Memory B cell (primary cell): Measurements from ENCODE around the gene FKTN.

Experiments used
- ATAC-seq: fragments of 150-1000 bp; cut with Tn5 transposase; 2 replicates; pipeline ENCODE4 v1.10.0; 2021; ENCODE audit warnings: low read depth, mild to moderate bottlenecking, moderate library complexity
- DNase-seq, 2 donors: peaks; one replicate each; pipeline ENCODE4 v3.0.0; 2022; ENCODE audit warnings: low spot score in 2 of 2
- H3K27ac Mint-ChIP-seq: one replicate; pipeline ENCODE4 v1.8.0; 2022; ENCODE audit warnings: mild to moderate bottlenecking, moderate library complexity, mixed read lengths
- H3K27me3 Mint-ChIP-seq: one replicate; pipeline ENCODE4 v1.8.0; 2022; ENCODE audit warnings: mixed read lengths
- H3K36me3 Mint-ChIP-seq: one replicate; pipeline ENCODE4 v1.8.0; 2022; ENCODE audit warnings: mild to moderate bottlenecking, mixed read lengths
- H3K4me1 Mint-ChIP-seq: one replicate; pipeline ENCODE4 v1.8.0; 2022; ENCODE audit warnings: mixed read lengths
- H3K4me3 Mint-ChIP-seq: one replicate; pipeline ENCODE4 v1.8.0; 2022; ENCODE audit warnings: mild to moderate bottlenecking, moderate library complexity, mixed read lengths
- H3K9me3 Mint-ChIP-seq: one replicate; pipeline ENCODE4 v1.8.0; 2022; ENCODE audit warnings: mixed read lengths

FKTN gene

DNA sequence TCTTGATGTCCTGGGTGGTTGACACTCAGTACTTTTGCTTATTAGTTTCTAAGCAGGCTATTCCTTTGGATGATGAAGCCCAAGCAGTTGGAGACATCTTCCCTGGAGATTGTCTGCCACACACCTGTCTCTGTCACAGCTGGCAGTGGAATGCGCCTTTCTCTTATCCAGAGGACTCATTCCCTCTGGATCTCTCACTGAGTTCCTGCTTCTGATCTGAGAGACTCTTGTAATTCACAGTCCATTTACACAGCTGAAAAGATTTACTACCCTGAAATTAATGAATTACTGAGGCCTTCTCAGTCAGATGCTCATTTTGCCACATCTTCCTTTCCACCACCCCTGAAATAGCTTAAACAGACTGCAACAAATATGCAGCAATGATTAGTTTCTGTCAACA lies 120.2 kb downstream of the FKTN start:
- no peak for DNase-seq

DNA sequence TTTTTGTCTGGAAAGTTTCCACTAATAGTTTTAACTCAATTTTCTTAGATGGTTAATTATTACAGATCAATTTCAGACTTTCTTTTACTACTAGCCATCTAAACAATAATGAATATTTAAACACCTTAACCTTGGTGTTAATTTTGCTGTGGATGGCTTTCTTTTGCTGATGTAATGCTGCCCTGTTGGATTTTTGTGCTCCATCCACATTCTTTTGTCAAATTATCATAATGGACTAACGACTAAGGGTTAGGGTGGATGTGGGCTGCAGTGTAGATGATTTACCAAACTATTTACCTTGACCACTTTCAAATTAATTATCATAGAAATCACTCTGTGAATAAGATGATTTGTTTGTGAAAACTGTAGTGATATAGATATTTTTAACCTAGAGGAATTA lies 120.8 kb downstream of the FKTN start:
- ATAC-seq (no peak), DNase-seq (no peak)
- Mint-ChIP-seq H3K4me3 (no peak overlapping the region), H3K9me3 (no peaks in the 10 kb centered on the region), H3K4me1 (peaks cover 4% of the 10 kb centered on the region), H3K27me3 (peaks cover 5% of the 10 kb centered on the region), H3K27ac (no peak overlapping the region), H3K36me3 (peaks cover 1% of the 10 kb centered on the region)

More for the DNA sequence above, 120.2 kb downstream of the FKTN start:
- no peak overlapping the region for H3K4me3 Mint-ChIP-seq
- H3K27me3 Mint-ChIP-seq: peaks cover 5% of the 10 kb centered on the region
- ATAC-seq: no peak
- H3K36me3 Mint-ChIP-seq: no peaks in the 10 kb centered on the region
- H3K4me1 Mint-ChIP-seq: peaks cover 5% of the 10 kb centered on the region
- no peak overlapping the region for H3K27ac Mint-ChIP-seq
- H3K9me3 Mint-ChIP-seq: no peaks in the 10 kb centered on the region

DNA sequence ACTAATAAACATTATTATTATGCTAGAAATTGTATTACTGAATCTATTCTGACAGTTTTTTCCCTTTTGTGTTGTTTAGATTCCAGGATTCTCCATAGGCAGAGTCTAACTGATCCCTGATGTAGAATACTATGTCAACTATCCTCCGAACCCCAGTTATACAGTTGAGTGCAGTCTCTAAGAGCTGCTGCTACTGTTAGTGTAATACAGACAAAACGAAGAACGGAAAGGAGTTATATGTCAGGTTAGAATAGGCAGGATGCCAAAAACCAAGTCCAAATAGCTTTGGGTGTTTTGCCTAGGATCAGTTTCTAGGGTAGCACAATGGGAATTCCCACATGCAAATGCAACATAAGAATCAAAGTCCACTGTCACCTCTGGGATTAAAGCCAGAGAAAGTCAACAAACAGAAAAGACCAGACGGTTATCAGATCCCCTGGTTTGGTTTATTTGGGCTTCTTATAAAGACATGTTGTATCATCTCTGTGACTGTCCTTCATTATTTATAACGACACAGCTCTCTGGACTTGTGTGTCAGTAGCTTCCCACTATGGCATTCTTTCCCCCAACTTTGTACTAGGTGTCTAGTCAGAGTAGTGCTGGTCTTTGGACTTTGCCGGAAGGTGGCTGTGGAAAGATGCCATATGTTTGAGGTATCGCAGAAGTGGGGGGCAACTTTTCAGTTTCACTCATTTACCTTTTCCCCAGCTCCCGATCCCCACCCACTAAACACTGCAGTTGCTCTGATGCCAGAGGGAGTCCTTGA lies 121.5 kb downstream of the FKTN start:
- Mint-ChIP-seq H3K27ac (no peak overlapping the region), H3K4me3 (no peak overlapping the region), H3K27me3 (peaks cover 5% of the 10 kb centered on the region), H3K4me1 (no peaks in the 10 kb centered on the region), H3K36me3 (peaks cover 2% of the 10 kb centered on the region), H3K9me3 (no peaks in the 10 kb centered on the region)
- no peak for DNase-seq
- ATAC-seq: no peak

DNA sequence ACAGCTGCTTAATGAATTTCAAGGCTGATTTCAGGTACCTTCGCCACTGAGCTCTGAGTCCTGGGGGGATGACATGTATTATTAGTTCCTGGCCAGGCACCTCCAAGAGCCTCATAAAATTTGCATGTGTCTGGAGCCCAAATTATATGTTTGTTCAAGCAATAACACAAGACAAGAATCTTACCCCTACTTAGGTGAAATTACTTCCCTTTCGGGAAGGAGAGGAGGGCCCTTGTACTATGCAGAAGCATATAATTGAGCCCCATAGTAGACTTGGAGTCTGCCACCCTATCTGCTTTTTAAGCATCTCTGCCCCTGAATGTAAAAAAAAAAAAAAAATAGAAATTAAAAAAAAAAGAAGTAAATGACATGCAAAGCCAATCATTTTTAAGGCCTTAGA lies 123.4 kb downstream of the FKTN start:
- DNase-seq (no peak), ATAC-seq (no peak)
- H3K4me3 Mint-ChIP-seq: no peak overlapping the region
- no peak overlapping the region for H3K27ac Mint-ChIP-seq
- peaks cover 2% of the 10 kb centered on the region for H3K36me3 Mint-ChIP-seq
- no peaks in the 10 kb centered on the region for H3K4me1 Mint-ChIP-seq
- H3K27me3 Mint-ChIP-seq: peaks cover 5% of the 10 kb centered on the region
- no peaks in the 10 kb centered on the region for H3K9me3 Mint-ChIP-seq

DNA sequence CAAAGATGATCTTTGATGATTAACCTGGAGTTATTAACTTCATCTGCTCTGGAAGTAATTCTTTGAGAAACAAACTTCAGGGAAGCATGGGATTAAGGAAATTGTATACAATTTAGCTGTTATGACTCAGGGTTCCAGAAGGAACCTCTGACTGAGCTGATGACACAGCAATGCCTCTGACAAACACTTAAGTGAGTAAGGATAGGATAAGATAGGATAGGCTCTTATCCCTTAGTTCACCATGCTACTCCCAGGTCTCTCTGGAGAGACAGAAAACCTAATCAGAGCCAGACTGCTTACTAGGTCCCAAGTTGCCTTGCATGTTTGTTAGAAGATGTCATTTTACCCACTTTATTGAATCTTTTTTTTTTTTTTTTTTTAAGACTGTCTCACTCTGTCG lies 123.8 kb downstream of the FKTN start:
- H3K4me1 Mint-ChIP-seq: no peaks in the 10 kb centered on the region
- peaks cover 2% of the 10 kb centered on the region for H3K36me3 Mint-ChIP-seq
- ATAC-seq: no peak
- no peaks in the 10 kb centered on the region for H3K9me3 Mint-ChIP-seq
- no peak for DNase-seq
- H3K4me3 Mint-ChIP-seq: no peak overlapping the region
- H3K27me3 Mint-ChIP-seq: peaks cover 5% of the 10 kb centered on the region
- H3K27ac Mint-ChIP-seq: no peak overlapping the region

DNA sequence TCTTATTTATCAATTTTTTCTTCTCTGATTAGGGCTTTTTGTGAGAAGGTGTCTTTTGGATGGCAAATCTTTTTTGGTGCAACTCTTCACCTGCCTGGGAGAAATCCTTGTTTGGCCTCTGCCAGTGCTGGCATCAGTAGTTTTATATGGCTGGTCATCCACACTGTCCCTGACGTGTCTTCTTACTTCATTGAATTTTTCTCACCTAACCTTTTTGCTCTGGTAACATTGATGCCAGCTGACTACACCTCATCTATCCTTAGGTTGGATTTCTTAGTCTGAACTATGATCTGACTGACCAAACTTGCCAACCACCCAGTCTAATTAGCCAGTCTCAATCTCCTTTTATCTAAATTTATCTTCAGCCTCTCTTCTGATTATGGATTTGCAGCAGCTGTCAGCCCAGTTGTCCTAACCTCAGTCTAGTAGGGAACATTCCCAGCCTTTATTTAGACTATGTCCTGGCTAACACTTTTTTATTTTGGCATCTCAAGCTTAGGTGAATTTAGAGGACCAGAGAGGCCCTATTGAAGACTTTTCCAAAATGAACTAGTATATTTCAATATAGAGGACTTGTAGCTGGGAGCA lies 125.9 kb downstream of the FKTN start:
- no peaks in the 10 kb centered on the region for H3K9me3 Mint-ChIP-seq
- H3K4me3 Mint-ChIP-seq: no peak overlapping the region
- H3K27ac Mint-ChIP-seq: no peak overlapping the region
- ATAC-seq (no peak), DNase-seq (no peak)
- peaks cover 2% of the 10 kb centered on the region for H3K36me3 Mint-ChIP-seq
- H3K27me3 Mint-ChIP-seq: peaks cover 9% of the 10 kb centered on the region
- no peaks in the 10 kb centered on the region for H3K4me1 Mint-ChIP-seq

DNA sequence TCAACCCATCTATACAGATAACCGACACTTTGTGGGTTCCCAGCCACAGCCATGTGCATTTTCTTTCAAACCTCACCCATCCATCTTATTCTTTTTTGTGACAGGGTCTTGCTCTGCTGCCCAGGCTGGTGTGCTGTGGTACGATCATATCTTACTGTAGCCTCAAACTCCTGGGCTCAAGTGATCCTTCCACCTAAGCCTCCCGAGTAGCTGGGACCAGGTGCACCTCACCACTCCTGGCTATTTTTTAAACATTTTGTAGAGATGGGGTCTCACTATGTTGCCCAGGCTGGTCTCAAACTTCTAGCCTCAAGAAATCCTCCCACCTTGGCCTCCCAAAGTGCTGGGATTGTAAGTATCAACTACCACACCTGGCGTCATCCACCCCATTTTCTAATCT lies 129.0 kb downstream of the FKTN start:
- no peak for DNase-seq
- ATAC-seq: no peak
- H3K4me3 Mint-ChIP-seq: no peak overlapping the region
- H3K27me3 Mint-ChIP-seq: peaks cover 9% of the 10 kb centered on the region
- H3K9me3 Mint-ChIP-seq: no peaks in the 10 kb centered on the region
- no peak overlapping the region for H3K27ac Mint-ChIP-seq
- peaks cover 2% of the 10 kb centered on the region for H3K36me3 Mint-ChIP-seq
- no peaks in the 10 kb centered on the region for H3K4me1 Mint-ChIP-seq
